AG09319 (cell line): ENCODE results near the gene RHOH.

Experiments used
- DNase-seq: peaks from one replicate; pipeline ENCODE4 v3.0.0-alpha.2; 2010; ENCODE audit warnings: low read depth; ENCODE audit errors: extremely low read depth
- CTCF ChIP-seq: IDR thresholded peaks from 2 replicates; pipeline ENCODE4 v1.5.1; 2011; ENCODE audit warnings: low read depth, mild to moderate bottlenecking, inconsistent platforms, low read length, moderate library complexity

Gene RHOH

GRCh38 chr4:40187386-40187906 is 9.4 kb upstream of the RHOH start:
- no peak for DNase-seq
- TF ChIP-seq CTCF: no peak

- no peak for DNase-seq
- TF ChIP-seq CTCF: no peak
Observed at GRCh38 chr4:40190019-40190418, 6.8 kb upstream of the RHOH start.

GRCh38 chr4:40190465-40190864 is 6.4 kb upstream of the RHOH start:
- no peak for TF ChIP-seq CTCF
- DNase-seq: no peak

- no peak for DNase-seq
- no peak for TF ChIP-seq CTCF
Observed at GRCh38 chr4:40190880-40191815, 5.7 kb upstream of the RHOH start.

GRCh38 chr4:40192114-40193015 is 4.5 kb upstream of the RHOH start:
- no peak for TF ChIP-seq CTCF
- no peak for DNase-seq

GRCh38 chr4:40193016-40193571 is 3.7 kb upstream of the RHOH start:
- TF ChIP-seq CTCF: no peak
- no peak for DNase-seq
